Omental fat pad (tissue), 4 donors: ENCODE measurements around the gene SSB. TPM values are rescaled to one million over a fixed set of nuclear protein-coding genes. Genes with fewer than 3 reads are reported as not detected.
"Not testable (repeated sequence)": the region's sequence is repeated elsewhere in the genome, so short reads cannot be mapped to it uniquely, and the experiment has no call there.

Experiments used
- ATAC-seq: fragments of 150-250 bp; one replicate; pipeline ENCODE4 v1.9.1; 2016; ENCODE audit warnings: mild to moderate bottlenecking, moderate library complexity; ENCODE audit not compliant: low FRiP score
- DNase-seq: peaks from one replicate; pipeline ENCODE4 v3.0.0-alpha.2; 2019; ENCODE audit warnings: low spot score
- CTCF ChIP-seq, 3 donors: fragments of 450-650 bp; IDR thresholded peaks; one replicate each; pipeline ENCODE4 v1.5.1; 2016 to 2017; ENCODE audit warnings: antibody characterized with exemption in 3 of 3, mild to moderate bottlenecking in 3 of 3, moderate library complexity in 2 of 3
- total RNA-seq, 4 donors: library from RNA; depleted of rRNA; stranded (reverse); fragments of >200 nt; gene quantifications; one replicate each; pipeline ENCODE4 v1.1.0, GENCODE V29; 2016

The SSB gene
- total RNA-seq, 4 donors from 2014 or later: 70.3 to 246 (median 111) TPM

- DNase-seq (no peak), ATAC-seq (no peak)
- TF ChIP-seq CTCF (IDR thresholded peaks at IDR 0.05): no peak
These were observed 314 bp upstream of the SSB start for GRCh38 chr2:169798397-169798717.

- DNase-seq (no peak), ATAC-seq (no peak)
- no peak for TF ChIP-seq CTCF (IDR thresholded peaks at IDR 0.05)
These were observed 4.8 kb downstream of the SSB start for GRCh38 chr2:169803480-169803879.

GRCh38 chr2:169806586-169806985, 7.9 kb downstream of the SSB start:
- TF ChIP-seq CTCF (IDR thresholded peaks at IDR 0.05): no peak
- ATAC-seq (no peak), DNase-seq (no peak)

- ATAC-seq (no peak), DNase-seq (no peak)
- TF ChIP-seq CTCF (IDR thresholded peaks at IDR 0.05): no peak
These were observed 9.6 kb downstream of the SSB start for GRCh38 chr2:169808221-169808620.

GRCh38 chr2:169815849-169816248, 17.2 kb downstream of the SSB start:
- TF ChIP-seq CTCF (IDR thresholded peaks at IDR 0.05): no peak
- no peak for DNase-seq

GRCh38 chr2:169816961-169817360, 18.3 kb downstream of the SSB start:
- DNase-seq, ATAC-seq: not testable (repeated sequence)

More at GRCh38 chr2:169815849-169816248, 17.2 kb downstream of the SSB start:
- ATAC-seq: no peak

GRCh38 chr2:169817369-169817768, 18.7 kb downstream of the SSB start:
- not testable (repeated sequence) for DNase-seq, ATAC-seq

- no peak for ATAC-seq
- DNase-seq: no peak
- no peak for TF ChIP-seq CTCF (IDR thresholded peaks at IDR 0.05)
These were observed 19.6 kb downstream of the SSB start for GRCh38 chr2:169818241-169818640.
